GM12875 (cell line): ENCODE data around the gene MAGI2.
A peak's percentile ranks its signal among the peaks of the same experiment; 100 is the strongest.

Experiments
- H3K4me3 ChIP-seq: one replicate; pipeline ENCODE4 v1.5.1; 2011; ENCODE audit warnings: low read depth, low read length, control low read depth
- TF ChIP-seq, protein P1 (sequence below): IDR thresholded peaks from 2 replicates; pipeline ENCODE4 v1.5.1; 2011; ENCODE audit warnings: low read depth, mild to moderate bottlenecking, control low read depth, inconsistent platforms, low read length, moderate library complexity, borderline replicate concordance; ENCODE audit not compliant: insufficient read depth

Gene MAGI2

DNA sequence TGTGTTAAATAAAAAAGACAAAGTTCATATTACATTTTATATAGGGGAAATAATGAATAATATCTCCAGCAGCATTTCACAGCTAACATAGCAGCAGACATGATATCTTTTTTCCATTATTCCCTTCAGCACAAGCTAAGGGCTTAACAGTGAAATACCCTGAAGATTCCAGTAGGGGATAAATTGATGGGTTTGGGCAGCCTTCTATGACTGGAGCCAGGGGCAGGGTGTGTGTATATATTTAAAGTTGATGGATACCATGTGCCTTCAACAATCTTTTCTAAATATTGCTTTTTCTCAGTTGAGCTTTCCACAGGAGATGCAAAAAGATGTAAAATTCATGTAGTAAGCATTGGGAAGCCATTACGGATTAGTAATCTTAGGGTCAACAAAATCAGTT lies 151.2 kb downstream of the MAGI2 start:
- no peak overlapping the region for H3K4me3 ChIP-seq
- TF ChIP-seq, protein P1, sequence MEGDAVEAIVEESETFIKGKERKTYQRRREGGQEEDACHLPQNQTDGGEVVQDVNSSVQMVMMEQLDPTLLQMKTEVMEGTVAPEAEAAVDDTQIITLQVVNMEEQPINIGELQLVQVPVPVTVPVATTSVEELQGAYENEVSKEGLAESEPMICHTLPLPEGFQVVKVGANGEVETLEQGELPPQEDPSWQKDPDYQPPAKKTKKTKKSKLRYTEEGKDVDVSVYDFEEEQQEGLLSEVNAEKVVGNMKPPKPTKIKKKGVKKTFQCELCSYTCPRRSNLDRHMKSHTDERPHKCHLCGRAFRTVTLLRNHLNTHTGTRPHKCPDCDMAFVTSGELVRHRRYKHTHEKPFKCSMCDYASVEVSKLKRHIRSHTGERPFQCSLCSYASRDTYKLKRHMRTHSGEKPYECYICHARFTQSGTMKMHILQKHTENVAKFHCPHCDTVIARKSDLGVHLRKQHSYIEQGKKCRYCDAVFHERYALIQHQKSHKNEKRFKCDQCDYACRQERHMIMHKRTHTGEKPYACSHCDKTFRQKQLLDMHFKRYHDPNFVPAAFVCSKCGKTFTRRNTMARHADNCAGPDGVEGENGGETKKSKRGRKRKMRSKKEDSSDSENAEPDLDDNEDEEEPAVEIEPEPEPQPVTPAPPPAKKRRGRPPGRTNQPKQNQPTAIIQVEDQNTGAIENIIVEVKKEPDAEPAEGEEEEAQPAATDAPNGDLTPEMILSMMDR: no peak

- no peak overlapping the region for H3K4me3 ChIP-seq
- TF ChIP-seq, protein P1: no peak
Observed at GRCh38 chr7:79301419-79301818, 152.0 kb downstream of the MAGI2 start.

GRCh38 chr7:79300573-79300972 lies 152.9 kb downstream of the MAGI2 start:
- H3K4me3 ChIP-seq: no peak overlapping the region

GRCh38 chr7:79298145-79298760 lies 155.2 kb downstream of the MAGI2 start:
- TF ChIP-seq, protein P1: peak; percentile 45; the same call in 1 of the 2 replicates
- no peak overlapping the region for H3K4me3 ChIP-seq

More at GRCh38 chr7:79300573-79300972, 152.9 kb downstream of the MAGI2 start:
- TF ChIP-seq, protein P1: no peak

DNA sequence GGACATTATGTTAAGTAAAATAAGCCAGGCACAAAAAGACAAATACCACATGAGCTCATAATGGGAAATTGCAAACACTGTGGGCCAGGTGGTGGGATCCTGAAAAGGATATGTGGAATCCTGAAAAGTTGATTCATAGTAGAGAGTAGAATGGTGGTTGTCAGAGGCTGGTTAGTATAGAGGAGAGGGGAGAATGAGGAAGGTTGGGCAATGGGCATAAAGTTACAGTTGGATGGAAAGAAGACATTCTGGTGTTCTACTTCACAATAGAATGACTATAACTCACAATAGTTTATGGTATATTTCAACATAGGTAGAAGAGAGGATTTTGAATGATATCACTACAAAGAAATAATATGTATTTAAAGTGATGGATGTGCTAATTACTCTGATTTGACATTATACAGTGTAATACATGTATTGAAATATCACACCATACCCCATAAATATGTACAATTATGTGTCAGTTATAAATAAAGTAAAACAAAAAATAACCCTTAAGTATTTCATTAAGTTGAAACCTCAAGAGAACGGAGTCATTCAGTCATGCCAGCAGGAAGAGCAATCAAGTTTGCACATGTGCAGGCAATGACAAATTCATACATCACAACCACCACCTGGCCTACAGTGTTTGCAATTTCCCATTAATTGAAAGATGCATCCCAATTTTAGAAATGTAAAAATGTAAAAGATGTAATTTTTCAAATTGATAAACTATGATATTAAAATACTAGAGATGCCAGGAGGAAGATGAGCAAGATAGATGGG lies 156.7 kb downstream of the MAGI2 start:
- H3K4me3 ChIP-seq: no peak overlapping the region
- TF ChIP-seq, protein P1: no peak

- TF ChIP-seq, protein P1: no peak
Observed at GRCh38 chr7:79293655-79294142, 159.8 kb downstream of the MAGI2 start.

More at GRCh38 chr7:79293655-79294142, 159.8 kb downstream of the MAGI2 start:
- H3K4me3 ChIP-seq: no peak overlapping the region
